Gastrocnemius medialis (tissue), 4 donors: Measurements from ENCODE around the gene CAMTA1.

Experiments
- POLR2A ChIP-seq, 2 donors: fragments of 450-650 bp; IDR thresholded peaks; one replicate each; pipeline ENCODE4 v1.6.1; 2017; ENCODE audit warnings: antibody characterized with exemption in 2 of 2, mild to moderate bottlenecking in 2 of 2, moderate library complexity in 2 of 2
- TF ChIP-seq, protein P1 (sequence below), 5 experiments: fragments of 450-650 bp in 3 of 5; fragments of 200-600 bp in 2 of 5; sonication (generic) in 2 of 5; IDR thresholded peaks in 4 of 5; conservative IDR thresholded peaks in 1 of 5; 1 replicate in 4 of 5; 2 replicates in 1 of 5; pipeline ENCODE4 v1.5.1; 2016 to 2019; ENCODE audit warnings: antibody characterized with exemption in 5 of 5, mild to moderate bottlenecking in 3 of 5, moderate library complexity in 3 of 5

GRCh38 chr1:7540816-7541215 is 755.6 kb downstream of the CAMTA1 start:
- TF ChIP-seq, protein P1, sequence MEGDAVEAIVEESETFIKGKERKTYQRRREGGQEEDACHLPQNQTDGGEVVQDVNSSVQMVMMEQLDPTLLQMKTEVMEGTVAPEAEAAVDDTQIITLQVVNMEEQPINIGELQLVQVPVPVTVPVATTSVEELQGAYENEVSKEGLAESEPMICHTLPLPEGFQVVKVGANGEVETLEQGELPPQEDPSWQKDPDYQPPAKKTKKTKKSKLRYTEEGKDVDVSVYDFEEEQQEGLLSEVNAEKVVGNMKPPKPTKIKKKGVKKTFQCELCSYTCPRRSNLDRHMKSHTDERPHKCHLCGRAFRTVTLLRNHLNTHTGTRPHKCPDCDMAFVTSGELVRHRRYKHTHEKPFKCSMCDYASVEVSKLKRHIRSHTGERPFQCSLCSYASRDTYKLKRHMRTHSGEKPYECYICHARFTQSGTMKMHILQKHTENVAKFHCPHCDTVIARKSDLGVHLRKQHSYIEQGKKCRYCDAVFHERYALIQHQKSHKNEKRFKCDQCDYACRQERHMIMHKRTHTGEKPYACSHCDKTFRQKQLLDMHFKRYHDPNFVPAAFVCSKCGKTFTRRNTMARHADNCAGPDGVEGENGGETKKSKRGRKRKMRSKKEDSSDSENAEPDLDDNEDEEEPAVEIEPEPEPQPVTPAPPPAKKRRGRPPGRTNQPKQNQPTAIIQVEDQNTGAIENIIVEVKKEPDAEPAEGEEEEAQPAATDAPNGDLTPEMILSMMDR (IDR thresholded peaks at IDR 0.05 in 4 of 5, conservative IDR thresholded peaks at IDR 0.05 in 1 of 5): no peak
- no peak for TF ChIP-seq POLR2A (IDR thresholded peaks at IDR 0.05)
